ENCODE results near the gene RECK.

DNA sequence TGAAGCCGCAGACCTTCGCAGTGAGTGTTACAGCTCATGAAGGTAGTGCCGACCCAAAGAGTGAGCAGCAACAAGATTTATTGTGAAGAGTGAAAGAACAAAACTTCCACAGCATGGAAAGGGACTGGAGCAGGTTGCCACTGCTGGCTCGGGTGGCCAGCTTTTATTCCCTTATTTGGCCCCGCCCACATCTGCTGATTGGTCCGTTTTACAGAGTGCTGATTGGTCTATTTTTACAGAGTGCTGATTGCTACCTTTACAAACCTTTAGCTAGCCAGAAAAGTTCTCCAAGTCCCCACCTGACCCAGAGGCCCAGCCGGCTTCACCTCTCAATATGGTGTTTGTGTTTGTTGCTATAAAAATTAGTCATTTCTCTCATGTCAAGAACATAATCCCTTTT, 49.7 kb downstream of the RECK start:
- TF ChIP-seq POLR2AphosphoS5 (IDR thresholded peaks at IDR 0.05; ENCODE audit: low read depth, low read length) (no peak), TAF1 (IDR thresholded peaks at IDR 0.05; ENCODE audit: borderline replicate concordance, insufficient read depth, low read length) (no peak)
- TF ChIP-seq, protein P1, sequence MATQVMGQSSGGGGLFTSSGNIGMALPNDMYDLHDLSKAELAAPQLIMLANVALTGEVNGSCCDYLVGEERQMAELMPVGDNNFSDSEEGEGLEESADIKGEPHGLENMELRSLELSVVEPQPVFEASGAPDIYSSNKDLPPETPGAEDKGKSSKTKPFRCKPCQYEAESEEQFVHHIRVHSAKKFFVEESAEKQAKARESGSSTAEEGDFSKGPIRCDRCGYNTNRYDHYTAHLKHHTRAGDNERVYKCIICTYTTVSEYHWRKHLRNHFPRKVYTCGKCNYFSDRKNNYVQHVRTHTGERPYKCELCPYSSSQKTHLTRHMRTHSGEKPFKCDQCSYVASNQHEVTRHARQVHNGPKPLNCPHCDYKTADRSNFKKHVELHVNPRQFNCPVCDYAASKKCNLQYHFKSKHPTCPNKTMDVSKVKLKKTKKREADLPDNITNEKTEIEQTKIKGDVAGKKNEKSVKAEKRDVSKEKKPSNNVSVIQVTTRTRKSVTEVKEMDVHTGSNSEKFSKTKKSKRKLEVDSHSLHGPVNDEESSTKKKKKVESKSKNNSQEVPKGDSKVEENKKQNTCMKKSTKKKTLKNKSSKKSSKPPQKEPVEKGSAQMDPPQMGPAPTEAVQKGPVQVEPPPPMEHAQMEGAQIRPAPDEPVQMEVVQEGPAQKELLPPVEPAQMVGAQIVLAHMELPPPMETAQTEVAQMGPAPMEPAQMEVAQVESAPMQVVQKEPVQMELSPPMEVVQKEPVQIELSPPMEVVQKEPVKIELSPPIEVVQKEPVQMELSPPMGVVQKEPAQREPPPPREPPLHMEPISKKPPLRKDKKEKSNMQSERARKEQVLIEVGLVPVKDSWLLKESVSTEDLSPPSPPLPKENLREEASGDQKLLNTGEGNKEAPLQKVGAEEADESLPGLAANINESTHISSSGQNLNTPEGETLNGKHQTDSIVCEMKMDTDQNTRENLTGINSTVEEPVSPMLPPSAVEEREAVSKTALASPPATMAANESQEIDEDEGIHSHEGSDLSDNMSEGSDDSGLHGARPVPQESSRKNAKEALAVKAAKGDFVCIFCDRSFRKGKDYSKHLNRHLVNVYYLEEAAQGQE (IDR thresholded peaks at IDR 0.05; ENCODE audit: insufficient read depth in 1 of 2, low read depth in 2 of 2, low read length in 2 of 2) = no peak

Measured in PFSK-1 (cell line).